Transverse colon (tissue), 4 donors: ENCODE data around the gene LRRC3. TPM values are rescaled to one million over a fixed set of nuclear protein-coding genes. Genes with fewer than 3 reads are reported as not detected.

Experiments
- DNase-seq: peaks from one replicate; pipeline ENCODE4 v3.0.0-alpha.2; 2019
- H3K27ac ChIP-seq, 4 donors: fragments of 200-600 bp; sonication (generic); 2 replicates each; pipeline ENCODE4 v1.5.1; 2016 to 2018; ENCODE audit warnings: inconsistent platforms in 4 of 4
- H3K27me3 ChIP-seq: fragments of 200-600 bp; sonication (generic); 2 replicates; pipeline ENCODE4 v1.5.1; 2017; ENCODE audit warnings: inconsistent platforms
- H3K36me3 ChIP-seq, 4 donors: fragments of 200-600 bp; sonication (generic); 2 replicates each; pipeline ENCODE4 v1.5.1; 2017 to 2019; ENCODE audit warnings: inconsistent platforms in 4 of 4
- H3K4me1 ChIP-seq, 4 donors: fragments of 200-600 bp; sonication (generic); 2 replicates each; pipeline ENCODE4 v1.5.1; 2017 to 2020; ENCODE audit warnings: inconsistent platforms in 4 of 4
- H3K4me3 ChIP-seq, 4 donors: fragments of 200-600 bp; sonication (generic); 1 replicate in 1 of 4; 2 replicates in 3 of 4; pipeline versions ENCODE4 v1.5.1 to v1.6.1; 2017 to 2019; ENCODE audit warnings: inconsistent platforms in 4 of 4
- H3K9me3 ChIP-seq, 2 donors: fragments of 200-600 bp; sonication (generic); 2 replicates each; pipeline ENCODE4 v1.5.1; 2017 to 2019; ENCODE audit warnings: inconsistent platforms in 2 of 2
- EP300 ChIP-seq: sonication (generic); formaldehyde crosslinking; IDR thresholded peaks from one replicate; pipeline ENCODE4 v1.6.1; 2017; ENCODE audit warnings: antibody characterized with exemption, low read depth
- POLR2A ChIP-seq: fragments of 450-650 bp; IDR thresholded peaks from one replicate; pipeline ENCODE4 v1.6.1; 2016; ENCODE audit warnings: antibody characterized with exemption, mild to moderate bottlenecking, moderate library complexity
- POLR2AphosphoS5 ChIP-seq, 3 donors: sonication (generic); formaldehyde crosslinking; IDR thresholded peaks; one replicate each; pipeline ENCODE4 v1.6.1; 2016; ENCODE audit warnings: antibody characterized with exemption in 3 of 3
- WGBS, 2 donors: methylation state at CpG; one replicate each; pipeline ENCODE4 v1.1.5; 2018; ENCODE audit warnings: low coverage in 1 of 2; 5-methylcytosine and 5-hydroxymethylcytosine counted together
- in situ Hi-C, 4 donors: fragments of 200-750 bp; cut with MboI; loops; one replicate each; pipeline versions ENCODE4 v1.15.0 to v1.15.1; 2017; ENCODE audit warnings: low sequenced_read_pairs in 3 of 4, low pct_ligation_motif_present in 1 of 4, low pct_unique_long_range_greater_than_20kb in 1 of 4
- intact Hi-C: fragments of 100-400 bp; cut with DNase I; formaldehyde crosslinking; loops from one replicate; pipeline ENCODE4 v1.15.1; 2023; ENCODE audit warnings: low total_unique reads
- total RNA-seq, 4 donors: library from RNA; depleted of rRNA; stranded (reverse); fragments of >200 nt; gene quantifications; one replicate each; pipeline ENCODE4 v1.1.0, GENCODE V29; 2016
- TF ChIP-seq, protein P1 (sequence below), 5 experiments: fragments of 200-600 bp in 3 of 5; fragments of 450-650 bp in 2 of 5; sonication (generic) in 3 of 5; IDR thresholded peaks; 1 replicate in 2 of 5; 2 replicates in 3 of 5; pipeline ENCODE4 v1.5.1; 2016 to 2017; ENCODE audit warnings: antibody characterized with exemption in 5 of 5, inconsistent platforms in 3 of 5, mild to moderate bottlenecking in 2 of 5, moderate library complexity in 1 of 5

LRRC3 gene, protein sequence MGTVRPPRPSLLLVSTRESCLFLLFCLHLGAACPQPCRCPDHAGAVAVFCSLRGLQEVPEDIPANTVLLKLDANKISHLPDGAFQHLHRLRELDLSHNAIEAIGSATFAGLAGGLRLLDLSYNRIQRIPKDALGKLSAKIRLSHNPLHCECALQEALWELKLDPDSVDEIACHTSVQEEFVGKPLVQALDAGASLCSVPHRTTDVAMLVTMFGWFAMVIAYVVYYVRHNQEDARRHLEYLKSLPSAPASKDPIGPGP
- total RNA-seq = 1 to 10 TPM; 4.4 to 6.7 (median 5.1) TPM

DNA sequence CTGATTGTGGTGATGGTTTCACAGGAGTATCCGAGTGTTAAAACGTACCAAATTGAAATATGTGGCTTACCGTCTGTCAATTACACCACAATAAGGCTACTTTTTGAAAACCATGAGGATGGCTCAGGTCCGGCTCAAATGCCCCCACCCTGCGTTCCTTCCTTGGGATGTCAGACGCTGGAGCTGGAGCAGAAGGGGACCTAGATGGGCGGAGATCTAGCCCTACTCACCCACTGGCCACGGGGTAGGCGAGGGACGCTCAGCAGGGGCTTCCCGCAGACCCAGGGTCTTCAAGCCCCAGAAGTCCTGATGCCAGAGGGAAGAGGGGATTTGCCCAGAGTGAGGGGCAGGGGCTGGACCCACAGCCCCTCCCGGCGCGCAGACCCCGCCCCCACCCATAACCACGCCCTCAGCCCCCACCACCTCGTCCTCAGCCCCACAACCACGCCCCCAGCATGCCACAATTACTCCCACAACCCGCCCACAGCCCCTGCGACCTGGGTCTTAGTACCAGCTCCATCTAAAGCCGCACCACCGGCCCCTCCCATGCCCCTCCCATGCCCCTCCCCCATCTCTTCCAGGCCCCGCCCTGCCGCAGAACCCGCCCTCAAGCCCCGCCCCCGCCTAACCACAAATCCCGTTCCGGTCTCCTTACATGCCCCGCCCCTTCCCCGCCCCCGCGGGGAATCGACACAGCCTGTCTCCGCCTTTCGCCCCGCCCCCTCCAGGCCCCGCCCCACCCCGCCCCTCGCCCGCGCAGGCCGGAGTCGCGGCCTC lies at the start of gene LRRC3:
TSS of gene LRRC3 (plus strand) at position 764 of the 777 bp plus-strand sequence. CDS start 1,135 bp downstream, outside the sequence.
- in situ Hi-C loops = loop anchor here in 2 of 4 donors (10.0 to 25.0 kb wide), 2 partner anchors 110 to 193 kb away; partner anchors contain the start of gene DNMT3L (in 1 of the 2)

DNA sequence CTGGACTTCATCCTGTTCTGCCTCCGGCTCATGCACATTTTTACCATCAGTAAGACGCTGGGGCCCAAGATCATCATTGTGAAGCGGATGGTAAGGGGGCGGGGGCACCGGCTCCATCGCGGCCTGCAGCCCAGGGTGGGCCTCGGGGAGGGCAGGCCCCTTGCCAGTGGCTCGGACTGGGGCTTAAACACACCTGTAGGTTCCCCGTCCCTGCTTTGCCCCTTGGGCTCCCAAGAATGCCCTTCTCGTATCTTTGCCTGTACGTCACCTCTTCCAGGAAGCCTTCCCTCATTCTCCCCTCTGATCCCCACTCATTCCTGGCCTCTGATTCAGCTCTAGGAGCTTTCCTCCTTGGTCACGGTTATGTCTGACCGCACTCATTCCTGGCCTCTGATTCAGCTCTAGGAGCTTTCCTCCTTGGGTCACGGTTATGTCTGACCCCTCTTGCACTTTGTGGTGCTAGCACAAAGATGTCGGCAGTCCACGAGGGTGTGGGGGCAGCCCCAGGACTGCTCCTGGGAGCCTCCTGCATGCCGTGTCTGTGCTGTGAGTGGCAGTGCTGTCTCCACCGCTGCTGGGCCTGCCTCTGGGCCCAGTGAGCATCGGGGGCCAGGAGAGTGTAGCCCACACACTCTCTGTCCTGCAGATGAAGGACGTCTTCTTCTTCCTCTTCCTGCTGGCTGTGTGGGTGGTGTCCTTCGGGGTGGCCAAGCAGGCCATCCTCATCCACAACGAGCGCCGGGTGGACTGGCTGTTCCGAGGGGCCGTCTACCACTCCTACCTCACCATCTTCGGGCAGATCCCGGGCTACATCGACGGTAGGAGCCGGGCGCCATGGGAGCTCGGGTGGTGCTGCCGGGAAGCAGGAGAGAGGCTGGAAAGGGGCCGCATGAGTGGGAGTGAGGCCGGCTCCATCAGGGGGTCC lies 49.1 kb upstream of the LRRC3 start:
- no peak overlapping the region for H3K4me3 ChIP-seq
- no peaks in the 10 kb centered on the region for H3K27me3 ChIP-seq
- no peaks in the 10 kb centered on the region for H3K9me3 ChIP-seq
- TF ChIP-seq POLR2A (no peak), POLR2AphosphoS5 (IDR thresholded peaks at IDR 0.05) (no peak), EP300 (no peak)
- TF ChIP-seq, protein P1, sequence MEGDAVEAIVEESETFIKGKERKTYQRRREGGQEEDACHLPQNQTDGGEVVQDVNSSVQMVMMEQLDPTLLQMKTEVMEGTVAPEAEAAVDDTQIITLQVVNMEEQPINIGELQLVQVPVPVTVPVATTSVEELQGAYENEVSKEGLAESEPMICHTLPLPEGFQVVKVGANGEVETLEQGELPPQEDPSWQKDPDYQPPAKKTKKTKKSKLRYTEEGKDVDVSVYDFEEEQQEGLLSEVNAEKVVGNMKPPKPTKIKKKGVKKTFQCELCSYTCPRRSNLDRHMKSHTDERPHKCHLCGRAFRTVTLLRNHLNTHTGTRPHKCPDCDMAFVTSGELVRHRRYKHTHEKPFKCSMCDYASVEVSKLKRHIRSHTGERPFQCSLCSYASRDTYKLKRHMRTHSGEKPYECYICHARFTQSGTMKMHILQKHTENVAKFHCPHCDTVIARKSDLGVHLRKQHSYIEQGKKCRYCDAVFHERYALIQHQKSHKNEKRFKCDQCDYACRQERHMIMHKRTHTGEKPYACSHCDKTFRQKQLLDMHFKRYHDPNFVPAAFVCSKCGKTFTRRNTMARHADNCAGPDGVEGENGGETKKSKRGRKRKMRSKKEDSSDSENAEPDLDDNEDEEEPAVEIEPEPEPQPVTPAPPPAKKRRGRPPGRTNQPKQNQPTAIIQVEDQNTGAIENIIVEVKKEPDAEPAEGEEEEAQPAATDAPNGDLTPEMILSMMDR (IDR thresholded peaks at IDR 0.05) = no peak
- in situ Hi-C loops (no loop called here), intact Hi-C loops (no loop called here)
- no peaks in the 10 kb centered on the region for H3K36me3 ChIP-seq
- WGBS, 2 donors = 83 to 87% methylated on average over 3 to 37 of the region's 37 CpGs
- no peak for DNase-seq
- H3K27ac ChIP-seq = no peak overlapping the region
- H3K4me1 ChIP-seq = no peaks in the 10 kb centered on the region

More for the DNA sequence above, at the start of gene LRRC3:
- peaks cover 8% of the 10 kb centered on the region for H3K27me3 ChIP-seq
- WGBS, 2 donors = 12% methylated on average over 22 of the region's 45 CpGs; no CpG with 5 or more reads in 1 of the 2 donors
- peak; percentile 90 for DNase-seq
- TF ChIP-seq POLR2A (no peak), EP300 (no peak)
- intact Hi-C loops = loop anchor here (10.0 kb wide), 1 partner anchor 120 kb away; the partner anchor contains the start of gene CFAP410
- H3K27ac ChIP-seq = peak within 1 kb of the TSS; percentile 61 to 80 (median 78)
- H3K9me3 ChIP-seq = no peaks in the 10 kb centered on the region
- H3K36me3 ChIP-seq = no peaks in the 10 kb centered on the region
- peak within 1 kb of the TSS; percentile 86 to 99 (median 88) for H3K4me3 ChIP-seq
- H3K4me1 ChIP-seq = peaks cover 0 to 10% (median 7%) of the 10 kb centered on the region in 4 donors

DNA sequence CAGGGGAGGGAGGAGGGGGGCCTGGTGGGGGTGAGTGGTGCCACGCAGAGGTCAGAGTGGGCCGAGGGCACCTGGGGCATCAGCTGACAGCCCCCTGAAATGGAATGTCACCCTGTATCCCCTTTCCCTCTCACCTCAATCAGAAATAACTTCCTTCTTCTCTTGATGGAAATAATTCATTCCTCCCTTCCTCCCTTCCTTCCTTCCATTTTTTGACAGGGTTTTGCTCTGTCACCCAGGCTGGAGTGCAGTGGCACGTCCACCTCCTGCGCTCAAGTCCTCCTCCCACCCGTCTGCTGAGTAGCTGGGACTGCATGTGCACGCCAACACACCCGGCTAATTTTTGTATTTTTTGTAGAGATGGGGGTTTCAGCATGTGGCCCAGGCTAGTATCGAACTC lies 48.4 kb upstream of the LRRC3 start:
- H3K4me1 ChIP-seq = no peaks in the 10 kb centered on the region
- no peaks in the 10 kb centered on the region for H3K27me3 ChIP-seq
- H3K27ac ChIP-seq = no peak overlapping the region
- no peak overlapping the region for H3K4me3 ChIP-seq
- 84 to 100% methylated on average over 1 to 8 of the region's 8 CpGs for WGBS, 2 donors
- H3K36me3 ChIP-seq = no peaks in the 10 kb centered on the region
- intact Hi-C loops (no loop called here), in situ Hi-C loops (no loop called here)
- TF ChIP-seq EP300 (no peak), POLR2A (no peak), POLR2AphosphoS5 (IDR thresholded peaks at IDR 0.05) (no peak)
- TF ChIP-seq, protein P1 (IDR thresholded peaks at IDR 0.05) = no peak
- H3K9me3 ChIP-seq = no peaks in the 10 kb centered on the region
- no peak for DNase-seq

DNA sequence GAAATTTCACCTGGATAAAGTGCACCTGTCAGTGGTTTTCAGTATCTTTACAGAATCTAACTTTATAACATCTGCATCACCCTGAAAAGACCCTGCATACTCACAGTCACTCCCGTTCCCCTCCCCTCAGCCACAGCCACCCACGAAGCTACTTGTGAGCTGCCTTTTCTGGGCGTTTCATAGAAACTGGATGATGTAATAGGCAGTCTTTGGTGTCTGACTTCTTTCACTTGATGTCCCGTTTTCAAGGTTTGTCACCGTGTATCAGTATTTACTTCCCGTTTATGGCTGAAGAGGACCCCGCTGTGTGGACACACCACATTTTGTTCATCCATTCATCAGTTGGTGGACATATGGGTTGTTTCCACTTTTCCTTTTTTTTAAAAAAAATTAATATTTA lies 47.8 kb upstream of the LRRC3 start:
- no peak overlapping the region for H3K27ac ChIP-seq
- no peaks in the 10 kb centered on the region for H3K9me3 ChIP-seq
- 73 to 75% methylated on average over 7 of the region's 7 CpGs for WGBS, 2 donors
- no peaks in the 10 kb centered on the region for H3K36me3 ChIP-seq
- no peak for TF ChIP-seq EP300
- no peak for TF ChIP-seq POLR2AphosphoS5 (IDR thresholded peaks at IDR 0.05)
- TF ChIP-seq, protein P1 (IDR thresholded peaks at IDR 0.05) = no peak
- no peak for TF ChIP-seq POLR2A
- H3K4me1 ChIP-seq = no peaks in the 10 kb centered on the region
- in situ Hi-C loops (no loop called here), intact Hi-C loops (no loop called here)
- no peak overlapping the region for H3K4me3 ChIP-seq
- no peak for DNase-seq
- no peaks in the 10 kb centered on the region for H3K27me3 ChIP-seq
